ES-I3 (cell line): Measurements from ENCODE around the gene RAPGEF1.
A peak's percentile ranks its signal among the peaks of the same experiment; 100 is the strongest.
"Not testable (repeated sequence)": the region's sequence is repeated elsewhere in the genome, so short reads cannot be mapped to it uniquely, and the experiment has no call there.

ENCODE experiments used
- H3K36me3 ChIP-seq: 2 replicates; pipeline ENCODE4 v1.6.1; 2013; ENCODE audit warnings: mild to moderate bottlenecking, low read length, control low read depth, moderate library complexity; ENCODE audit not compliant: insufficient read depth
- H3K4me1 ChIP-seq: 2 replicates; pipeline ENCODE4 v1.6.1; 2013; ENCODE audit warnings: mild to moderate bottlenecking, control low read depth, low read length; ENCODE audit not compliant: insufficient read depth
- H3K9ac ChIP-seq: 2 replicates; pipeline ENCODE4 v1.6.1; 2013; ENCODE audit warnings: low read depth, mild to moderate bottlenecking, low read length, moderate library complexity
- H3K9me3 ChIP-seq: 2 replicates; pipeline ENCODE4 v1.6.1; 2013; ENCODE audit warnings: mild to moderate bottlenecking, low read length, moderate library complexity; ENCODE audit not compliant: control insufficient read depth, insufficient read depth

The RAPGEF1 gene

DNA sequence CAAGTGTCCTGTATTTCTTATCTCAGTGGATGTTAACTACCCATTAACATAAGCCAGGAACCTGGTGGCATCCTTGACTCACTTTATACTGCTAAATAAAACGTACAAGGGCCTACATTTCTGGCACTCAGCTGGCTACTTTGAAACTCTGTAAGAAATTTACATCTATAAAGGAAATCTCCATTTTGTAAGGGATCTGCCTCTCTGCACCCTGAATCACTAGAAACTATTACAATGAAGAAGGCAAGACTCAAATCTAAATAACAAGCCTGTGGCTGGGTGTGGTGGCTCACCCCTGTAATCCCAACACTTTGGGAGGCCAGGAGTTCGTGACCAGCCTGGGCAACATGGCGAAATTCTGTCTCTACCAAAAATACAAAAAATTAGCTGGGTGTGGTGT lies 51.5 kb downstream of the RAPGEF1 start:
- Histone ChIP-seq H3K9me3 (peaks cover 7% of the 10 kb centered on the region), H3K9ac (no peak overlapping the region), H3K4me1 (peaks cover 16% of the 10 kb centered on the region), H3K36me3 (peaks cover 8% of the 10 kb centered on the region)

DNA sequence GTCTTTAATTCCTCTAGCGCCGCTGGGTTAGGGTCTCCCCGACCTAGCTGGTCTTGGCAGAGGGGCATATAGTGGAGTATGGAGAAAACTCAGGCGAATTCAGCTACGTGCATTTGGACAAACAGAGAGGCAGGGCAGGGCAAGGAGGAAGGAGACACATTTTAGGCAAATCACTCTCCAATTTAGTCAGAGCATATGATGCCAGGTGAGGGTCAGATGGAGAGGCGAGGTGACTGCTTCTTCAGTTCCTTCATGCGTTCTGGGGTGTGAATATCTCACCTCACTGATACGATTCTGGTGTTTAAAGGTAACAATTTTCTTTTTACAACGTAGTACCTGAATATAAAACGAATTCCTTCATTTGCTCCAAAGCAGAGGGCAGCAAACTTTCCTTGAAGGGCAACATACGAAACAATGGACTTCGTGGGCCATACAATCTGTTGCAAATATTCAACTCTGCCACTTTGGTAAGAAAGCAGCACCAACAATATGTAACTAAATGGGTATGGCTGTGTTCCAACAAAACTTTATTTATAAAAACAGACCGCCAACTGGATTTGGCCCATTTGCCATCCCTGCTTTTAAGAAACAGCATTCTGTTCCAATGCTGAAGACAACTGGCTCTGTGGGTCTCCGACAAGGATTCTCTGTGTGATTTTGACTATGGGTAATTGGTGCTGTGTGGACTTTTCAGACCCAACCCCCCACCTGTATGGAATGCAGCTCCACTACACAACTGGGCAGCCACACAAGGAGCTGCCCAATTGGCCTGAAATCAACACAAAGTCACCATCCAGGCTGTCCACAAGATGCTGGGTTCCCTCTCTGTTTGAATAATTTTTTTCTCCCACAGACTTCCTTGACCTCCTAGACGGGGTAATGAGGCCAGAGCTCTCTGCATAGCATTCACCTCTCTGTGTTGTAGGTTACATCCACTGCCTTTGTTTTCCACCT lies 53.8 kb downstream of the RAPGEF1 start:
- H3K4me1 ChIP-seq, result peaks cover 20% of the 10 kb centered on the region
- no peak overlapping the region for H3K9ac ChIP-seq
- H3K36me3 ChIP-seq, result peaks cover 8% of the 10 kb centered on the region

DNA sequence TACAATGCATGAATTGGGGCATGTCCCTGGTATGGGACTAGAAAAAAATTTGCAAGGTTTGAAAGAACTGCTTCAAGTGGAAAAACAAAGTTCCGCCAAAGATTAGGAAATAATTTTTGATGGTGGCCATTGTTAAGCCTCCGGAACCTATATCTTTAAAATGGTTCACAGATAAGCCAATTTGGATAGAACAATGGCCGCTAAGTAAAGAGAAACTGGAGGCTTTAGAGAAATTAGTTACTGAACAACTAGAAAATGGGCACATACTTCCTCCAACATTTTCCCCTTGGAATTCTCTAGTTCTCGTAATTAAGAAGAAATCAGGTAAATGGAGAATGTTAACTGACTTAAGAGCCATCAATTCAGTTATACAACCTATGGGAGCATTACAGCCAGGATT lies 56.8 kb downstream of the RAPGEF1 start:
- H3K9me3 ChIP-seq, H3K36me3 ChIP-seq, H3K9ac ChIP-seq: not testable (repeated sequence)
- H3K4me1 ChIP-seq, result peaks cover 40% of the 10 kb centered on the region

More for the DNA sequence above, 53.8 kb downstream of the RAPGEF1 start:
- peaks cover 7% of the 10 kb centered on the region for H3K9me3 ChIP-seq

DNA sequence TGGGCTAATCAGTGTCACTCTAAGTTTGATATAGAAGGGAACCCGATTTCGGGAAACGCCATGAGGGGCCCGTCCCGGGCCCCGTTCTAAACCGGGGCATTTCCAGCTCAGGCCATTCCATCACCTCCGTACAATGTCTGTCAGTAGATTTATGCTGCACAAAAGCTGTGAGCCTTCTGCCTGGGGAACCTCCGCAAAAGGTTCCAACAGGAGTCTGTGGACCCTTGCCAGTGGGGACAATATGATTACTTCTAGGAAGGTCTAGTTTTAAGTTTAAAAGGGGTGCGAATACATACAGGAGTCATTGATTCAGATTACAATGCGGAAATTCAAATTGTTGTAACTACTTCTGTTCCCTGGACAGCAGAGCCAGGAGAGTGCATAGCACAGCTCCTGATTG lies 57.6 kb downstream of the RAPGEF1 start:
- Histone ChIP-seq H3K4me1 (peaks cover 48% of the 10 kb centered on the region), H3K9me3 (peaks cover 7% of the 10 kb centered on the region), H3K9ac (no peak overlapping the region), H3K36me3 (peaks cover 8% of the 10 kb centered on the region)

DNA sequence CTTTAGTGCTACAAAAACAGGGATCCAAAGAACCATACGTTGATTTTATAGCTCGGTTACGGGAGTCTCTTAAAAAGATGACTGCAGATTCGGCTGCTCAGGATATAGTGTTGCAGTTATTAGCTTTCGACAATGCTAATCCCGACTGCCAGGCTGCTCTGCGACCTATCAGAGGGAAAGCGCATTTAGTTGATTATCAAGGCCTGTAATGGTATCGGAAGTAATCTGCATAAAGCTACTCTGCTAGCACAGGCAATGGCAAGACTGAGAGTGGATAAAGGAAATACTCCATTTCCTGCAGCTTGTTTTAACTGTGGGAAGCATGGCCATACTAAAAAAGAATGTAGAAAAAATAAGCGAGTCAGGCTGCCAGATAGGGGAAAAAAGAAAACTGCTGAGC lies 58.0 kb downstream of the RAPGEF1 start:
- H3K36me3 ChIP-seq, H3K9ac ChIP-seq, H3K9me3 ChIP-seq: not testable (repeated sequence)
- H3K4me1 ChIP-seq, result peaks cover 52% of the 10 kb centered on the region

DNA sequence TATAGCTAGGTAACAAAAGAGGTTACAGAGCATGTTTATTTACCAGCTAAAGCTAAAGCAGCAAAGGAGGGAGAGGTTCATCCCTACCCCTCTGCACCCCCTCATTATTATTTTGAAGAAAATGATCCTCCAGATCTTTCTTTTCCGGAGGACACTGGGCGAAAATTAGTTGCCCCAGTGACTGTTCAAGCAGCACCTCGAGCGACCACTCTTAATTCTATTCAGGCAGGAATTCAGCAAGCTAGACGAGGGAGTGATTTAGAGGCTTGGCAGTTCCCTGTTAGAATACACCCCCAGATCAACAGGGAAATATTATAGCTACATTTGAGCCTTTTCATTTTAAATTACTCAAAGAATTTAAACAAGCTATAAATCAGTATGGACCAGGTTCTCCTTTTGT lies 58.8 kb downstream of the RAPGEF1 start:
- peaks cover 59% of the 10 kb centered on the region for H3K4me1 ChIP-seq
- H3K9ac ChIP-seq, H3K36me3 ChIP-seq, H3K9me3 ChIP-seq: not testable (repeated sequence)

DNA sequence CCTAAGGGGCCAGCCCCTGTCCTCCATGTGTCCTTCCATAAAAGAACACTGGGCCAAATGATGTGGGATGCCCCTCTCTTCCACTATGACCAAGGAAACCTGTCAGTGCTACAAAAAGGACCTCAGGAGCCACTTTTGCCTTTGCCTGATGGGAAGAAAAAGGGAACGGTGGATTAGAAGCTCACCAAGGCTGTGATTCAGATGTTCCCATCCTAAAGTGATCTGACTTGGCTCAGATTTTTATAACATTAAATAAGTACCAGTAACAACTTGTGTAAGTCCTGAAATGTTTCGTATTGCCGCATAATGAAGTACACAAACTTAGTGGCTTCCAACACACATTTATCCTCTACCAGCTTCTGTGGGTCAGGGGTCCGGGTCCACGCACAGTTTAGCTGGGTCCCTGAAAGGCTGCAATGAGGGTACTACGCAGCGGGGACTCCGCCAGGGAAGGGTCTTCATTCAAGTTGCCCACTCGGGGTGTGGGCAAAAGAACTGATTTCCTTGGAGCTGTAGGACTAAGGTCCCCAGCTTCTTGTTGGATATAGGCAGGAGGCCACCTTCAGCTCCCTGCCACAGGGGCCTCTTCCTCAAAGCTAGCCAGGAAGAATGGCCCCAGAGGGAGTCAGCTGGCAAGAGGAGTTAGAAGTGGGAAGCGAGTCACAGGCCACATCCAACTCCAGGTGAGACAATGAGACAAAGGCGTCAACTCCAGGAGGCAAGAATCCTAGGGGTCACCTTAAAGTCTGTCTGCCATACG lies 60.4 kb downstream of the RAPGEF1 start:
- Histone ChIP-seq H3K9ac (no peak overlapping the region), H3K4me1 (peaks cover 76% of the 10 kb centered on the region), H3K36me3 (no peaks in the 10 kb centered on the region)

DNA sequence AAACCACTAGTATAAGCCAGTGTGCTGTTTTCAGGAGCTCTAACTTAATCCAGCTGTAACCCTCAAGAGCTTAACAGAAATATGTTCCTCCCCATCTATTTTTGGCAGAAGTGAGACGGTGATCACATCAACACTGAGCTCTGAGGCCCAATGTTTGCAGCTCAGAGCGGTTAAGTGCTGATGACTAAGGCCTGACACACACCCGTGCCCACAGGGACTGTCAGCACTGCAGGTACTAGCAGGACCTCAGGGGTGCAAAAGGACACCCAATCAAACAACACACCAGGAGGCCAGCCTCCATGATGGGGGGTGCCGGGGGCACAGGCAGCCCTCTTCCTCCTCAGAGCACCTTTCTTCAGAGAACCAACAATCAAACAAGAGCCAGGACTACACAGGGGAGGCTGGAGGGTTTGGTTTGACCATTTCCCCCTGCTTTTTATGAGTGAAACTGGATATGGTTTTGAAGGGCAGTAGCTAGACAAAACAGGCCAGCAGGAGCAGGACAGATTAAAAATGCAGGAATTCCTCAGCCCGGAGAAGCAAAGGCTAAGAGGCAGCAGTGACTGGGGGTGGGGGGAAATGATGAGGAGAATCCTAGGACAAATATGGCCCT lies 61.3 kb downstream of the RAPGEF1 start:
- Histone ChIP-seq H3K9me3 (no peaks in the 10 kb centered on the region), H3K9ac (no peak overlapping the region; the same call in 1 of the 2 replicates), H3K4me1 (peaks cover 83% of the 10 kb centered on the region), H3K36me3 (no peaks in the 10 kb centered on the region)

More for the DNA sequence above, 60.4 kb downstream of the RAPGEF1 start:
- H3K9me3 ChIP-seq, result no peaks in the 10 kb centered on the region

DNA sequence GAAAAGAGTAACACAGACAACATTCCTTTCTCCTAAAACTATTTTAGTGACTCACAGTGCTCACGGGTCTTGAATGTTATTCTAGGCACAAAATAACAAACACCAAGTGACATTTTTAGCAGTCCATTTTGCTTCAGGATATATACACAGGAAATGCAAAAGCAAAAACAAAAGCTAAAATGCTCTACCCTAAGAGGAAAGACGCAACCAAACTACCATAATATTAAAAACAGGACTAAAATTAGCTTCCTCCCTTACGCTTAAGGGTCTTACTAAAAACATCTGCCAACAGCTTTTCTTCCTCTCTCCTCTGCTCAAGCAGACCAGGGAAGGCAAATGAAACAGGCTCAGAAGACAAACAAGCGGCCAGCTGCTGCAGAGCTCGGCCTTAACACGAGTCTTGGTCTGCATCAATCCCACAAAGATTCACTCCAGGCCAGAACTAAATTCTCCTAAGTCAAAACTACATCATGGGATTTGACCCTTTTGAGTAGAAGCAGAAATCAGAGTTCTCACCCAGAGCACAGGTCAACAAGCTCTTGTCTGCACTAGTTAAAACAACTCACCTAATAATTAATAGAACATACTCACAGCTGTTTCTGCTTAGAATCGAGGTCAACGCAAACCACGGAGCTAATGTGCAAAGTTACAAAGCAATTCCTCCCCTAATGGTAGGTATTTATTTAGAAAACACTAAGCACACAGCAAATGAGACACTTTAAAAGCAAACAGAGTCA lies 62.3 kb downstream of the RAPGEF1 start:
- no peaks in the 10 kb centered on the region for H3K9me3 ChIP-seq
- peaks cover 81% of the 10 kb centered on the region for H3K4me1 ChIP-seq
- H3K36me3 ChIP-seq, result no peaks in the 10 kb centered on the region
- no peak overlapping the region for H3K9ac ChIP-seq

DNA sequence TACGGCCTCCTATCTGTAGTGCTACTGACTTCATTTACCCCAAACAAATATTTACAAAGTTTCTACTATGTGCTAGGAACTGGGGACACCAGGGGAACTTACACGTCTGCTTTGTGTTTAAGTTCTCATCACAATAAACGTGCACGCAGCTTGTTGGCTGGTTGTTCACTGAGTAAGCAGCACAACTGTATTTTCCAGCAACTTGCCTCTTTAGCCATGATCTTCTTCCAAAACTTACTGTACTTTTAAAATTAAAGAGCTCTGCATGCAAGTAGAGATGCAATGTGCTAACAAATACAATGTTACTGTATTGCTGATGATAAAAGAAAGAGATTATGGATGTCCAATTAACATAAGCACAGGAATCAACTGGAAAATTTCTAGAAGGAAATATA lies 62.8 kb downstream of the RAPGEF1 start:
- H3K36me3 ChIP-seq, result no peaks in the 10 kb centered on the region
- no peak overlapping the region; the same call in 1 of the 2 replicates for H3K9ac ChIP-seq
- peaks cover 76% of the 10 kb centered on the region for H3K4me1 ChIP-seq
- H3K9me3 ChIP-seq, result no peaks in the 10 kb centered on the region

DNA sequence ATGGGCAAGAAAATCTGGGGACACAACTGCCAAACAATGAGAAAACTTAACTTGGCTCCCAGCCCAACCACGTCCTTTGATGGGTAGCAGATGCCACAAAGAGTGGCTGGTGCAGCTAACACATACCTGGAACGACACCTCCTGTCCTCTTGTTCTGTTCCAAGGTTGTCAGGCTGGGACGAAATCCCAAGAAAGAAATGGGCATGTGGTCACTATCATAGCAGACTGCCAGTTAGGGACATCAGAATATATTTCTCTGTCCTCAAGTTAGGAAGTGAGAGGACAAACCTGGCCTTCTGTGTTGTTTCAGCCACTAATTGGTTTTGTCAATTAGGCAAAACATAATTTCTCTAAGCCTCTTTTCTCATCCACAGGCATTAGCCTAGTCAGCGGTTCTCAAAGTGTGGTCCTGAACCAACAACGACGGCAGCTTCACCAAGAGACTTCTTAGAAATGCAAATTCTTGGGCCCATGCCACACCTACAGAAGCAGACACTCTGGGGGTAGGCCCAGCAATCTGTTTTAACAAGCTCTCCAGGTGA lies 63.4 kb downstream of the RAPGEF1 start:
- Histone ChIP-seq H3K4me1 (peaks cover 74% of the 10 kb centered on the region), H3K9me3 (no peaks in the 10 kb centered on the region), H3K36me3 (no peaks in the 10 kb centered on the region), H3K9ac (peak overlapping the region; percentile 22; the same call in 1 of the 2 replicates)

DNA sequence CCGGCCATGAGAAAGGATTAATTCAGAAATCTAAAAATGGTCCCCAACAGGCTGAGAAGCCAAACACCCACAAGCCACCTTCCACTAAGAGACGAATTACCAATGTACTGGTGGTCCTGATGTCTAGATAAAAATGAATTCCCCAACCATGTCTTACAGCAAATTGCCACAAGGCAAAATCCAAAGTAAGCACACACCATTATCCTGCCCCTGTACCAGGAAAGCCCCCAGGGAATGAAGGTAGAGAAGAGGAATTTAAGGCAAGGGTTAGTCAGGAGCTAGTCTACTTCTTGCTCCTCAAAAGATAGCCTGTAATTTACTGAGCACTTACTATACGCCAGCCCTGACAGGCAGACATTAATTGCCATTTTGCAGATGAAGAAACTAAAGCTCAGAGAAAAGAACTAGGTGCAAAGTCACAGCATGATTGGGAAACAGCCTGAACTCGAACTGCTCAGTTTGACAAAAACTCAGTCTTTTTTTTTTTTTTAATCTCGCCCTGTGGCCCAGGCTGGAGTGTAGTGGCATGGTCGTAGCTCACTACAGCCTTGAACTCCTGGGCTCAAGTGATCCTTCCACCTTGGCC lies 64.3 kb downstream of the RAPGEF1 start:
- Histone ChIP-seq H3K4me1 (peaks cover 84% of the 10 kb centered on the region), H3K9ac (peak overlapping the region; percentile 27; the same call in 1 of the 2 replicates), H3K36me3 (no peaks in the 10 kb centered on the region), H3K9me3 (no peaks in the 10 kb centered on the region)
